Measurements from ENCODE around the gene EDEM2.

The EDEM2 gene

DNA sequence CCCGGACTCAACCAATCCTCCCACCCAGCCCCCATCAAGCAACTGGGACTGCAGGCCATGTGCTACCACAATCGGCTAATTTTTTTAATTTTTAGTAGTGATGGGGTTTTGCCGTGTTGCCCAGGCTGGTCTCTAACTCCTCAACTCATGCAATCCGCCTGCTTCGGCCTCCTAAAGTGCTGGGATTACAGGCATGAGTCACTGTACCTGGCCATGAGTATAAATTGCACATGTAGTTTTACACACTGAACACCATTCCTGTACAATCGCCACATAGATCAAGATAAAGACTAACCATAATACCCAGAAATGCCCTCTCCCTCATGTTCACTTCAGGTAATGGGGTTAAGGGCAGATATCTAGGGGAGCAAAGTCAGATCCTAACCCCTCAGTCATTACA is 80.9 kb downstream of the EDEM2 start:
- TF ChIP-seq, protein P1, sequence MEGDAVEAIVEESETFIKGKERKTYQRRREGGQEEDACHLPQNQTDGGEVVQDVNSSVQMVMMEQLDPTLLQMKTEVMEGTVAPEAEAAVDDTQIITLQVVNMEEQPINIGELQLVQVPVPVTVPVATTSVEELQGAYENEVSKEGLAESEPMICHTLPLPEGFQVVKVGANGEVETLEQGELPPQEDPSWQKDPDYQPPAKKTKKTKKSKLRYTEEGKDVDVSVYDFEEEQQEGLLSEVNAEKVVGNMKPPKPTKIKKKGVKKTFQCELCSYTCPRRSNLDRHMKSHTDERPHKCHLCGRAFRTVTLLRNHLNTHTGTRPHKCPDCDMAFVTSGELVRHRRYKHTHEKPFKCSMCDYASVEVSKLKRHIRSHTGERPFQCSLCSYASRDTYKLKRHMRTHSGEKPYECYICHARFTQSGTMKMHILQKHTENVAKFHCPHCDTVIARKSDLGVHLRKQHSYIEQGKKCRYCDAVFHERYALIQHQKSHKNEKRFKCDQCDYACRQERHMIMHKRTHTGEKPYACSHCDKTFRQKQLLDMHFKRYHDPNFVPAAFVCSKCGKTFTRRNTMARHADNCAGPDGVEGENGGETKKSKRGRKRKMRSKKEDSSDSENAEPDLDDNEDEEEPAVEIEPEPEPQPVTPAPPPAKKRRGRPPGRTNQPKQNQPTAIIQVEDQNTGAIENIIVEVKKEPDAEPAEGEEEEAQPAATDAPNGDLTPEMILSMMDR (IDR thresholded peaks at IDR 0.05; ENCODE audit: low read depth, low read length): no peak
- H3K27me3 ChIP-seq (ENCODE audit: insufficient read depth, low read depth, severe bottlenecking): no peaks in the 10 kb centered on the region
- no peak overlapping the region for H3K4me3 ChIP-seq (ENCODE audit: low read depth, low read length)
- H3K36me3 ChIP-seq: peaks cover 18% of the 10 kb centered on the region
- no peaks in the 10 kb centered on the region for H3K9me3 ChIP-seq (ENCODE audit: severe bottlenecking)
- H3K27ac ChIP-seq: no peak overlapping the region
- no peak for DNase-seq
